Panc1 (cell line): Measurements from ENCODE around the gene ZACN. TPM values are rescaled to one million over a fixed set of nuclear protein-coding genes. Genes with fewer than 3 reads are reported as not detected.
A peak's percentile ranks its signal among the peaks of the same experiment; 100 is the strongest.

Experiments used
- ATAC-seq: fragments of 200-7000 bp; cut with Tn5 transposase; 2 replicates; pipeline ENCODE4 v1.9.1; 2020; ENCODE audit warnings: mild to moderate bottlenecking, moderate library complexity
- BruUV-seq: library from RNA; stranded (reverse); fragments of 400-500 nt; replicated peaks from 2 replicates; lab custom pipeline; 2021; lab: Mats Ljungman, UMichigan
- CTCF ChIA-PET: fragments of 300-600 bp; sonication (Branson Sonifier 250); formaldehyde crosslinking; loops from one replicate; lab custom pipeline; 2022; ENCODE audit warnings: antibody characterized with exemption; lab: Charles Lee
- POLR2A ChIA-PET: fragments of 300-600 bp; sonication (Branson Sonifier 250); formaldehyde crosslinking; loops from one replicate; lab custom pipeline; 2022; ENCODE audit warnings: antibody characterized with exemption; lab: Charles Lee
- DNase-seq: peaks from one replicate; pipeline ENCODE4 v3.0.0-alpha.2; 2010; ENCODE audit warnings: low read depth, low spot score
- H3K27ac ChIP-seq: 2 replicates; pipeline ENCODE4 v1.5.1; 2011; ENCODE audit warnings: mild to moderate bottlenecking, low read length, inconsistent platforms
- H3K27me3 ChIP-seq: fragments of 200-500 bp; sonication (Bioruptor generic); 2 replicates; pipeline ENCODE4 v1.6.0; 2014; ENCODE audit warnings: low read length, inconsistent platforms; ENCODE audit not compliant: control insufficient read depth, insufficient read depth
- H3K36me3 ChIP-seq: fragments of 200-500 bp; sonication (Bioruptor generic); 2 replicates; pipeline ENCODE4 v1.5.1; 2014; ENCODE audit warnings: inconsistent platforms, mild to moderate bottlenecking, low read length, moderate library complexity; ENCODE audit not compliant: control insufficient read depth, insufficient read depth
- H3K4me1 ChIP-seq: 2 replicates; pipeline ENCODE4 v1.5.1; 2011; ENCODE audit warnings: inconsistent platforms, mild to moderate bottlenecking, low read length, moderate library complexity; ENCODE audit not compliant: control insufficient read depth, insufficient read depth
- H3K4me3 ChIP-seq, 2 experiments: 2 replicates each; pipeline ENCODE4 v1.5.1; 2011 to 2012; ENCODE audit warnings: low read depth in 2 of 2, low read length in 2 of 2, mild to moderate bottlenecking in 2 of 2, inconsistent platforms in 1 of 2, moderate library complexity in 1 of 2
- H3K9me3 ChIP-seq: fragments of 200-500 bp; sonication (Bioruptor generic); 2 replicates; pipeline ENCODE4 v1.5.1; 2014; ENCODE audit warnings: low read depth, mild to moderate bottlenecking, inconsistent platforms, low read length, moderate library complexity; ENCODE audit not compliant: control insufficient read depth, insufficient read depth
- POLR2AphosphoS5 ChIP-seq: IDR thresholded peaks from 2 replicates; pipeline ENCODE4 v1.6.1; 2012; ENCODE audit warnings: mild to moderate bottlenecking, low read depth, low read length, moderate library complexity
- SIN3A ChIP-seq: IDR thresholded peaks from 2 replicates; pipeline ENCODE4 v1.6.1; 2012; ENCODE audit warnings: low read depth, mild to moderate bottlenecking, low read length, moderate library complexity, borderline replicate concordance; ENCODE audit not compliant: insufficient read depth
- TCF7L2 ChIP-seq: IDR thresholded peaks from 2 replicates; pipeline ENCODE4 v1.6.1; 2011; ENCODE audit warnings: mild to moderate bottlenecking, low read depth, low read length, inconsistent platforms
- in situ Hi-C: cut with HindIII; loops from 2 replicates; pipeline ENCODE4 v1.10.0; 2016; ENCODE audit warnings: low sequenced_read_pairs, low pct_unique_long_range_greater_than_20kb
- intact Hi-C: fragments of 100-400 bp; cut with micrococcal nuclease; formaldehyde crosslinking; loops from one replicate; pipeline ENCODE4 v1.10.0; 2022; ENCODE audit not compliant: unreplicated experiment
- total RNA-seq: library from RNA; stranded (reverse); gene quantifications from one replicate; pipeline ENCODE4 v1.2.1, GENCODE V29; 2021; ENCODE audit not compliant: unreplicated experiment
- TF ChIP-seq, protein P1 (sequence below), 2 experiments: IDR thresholded peaks; 2 replicates each; pipeline ENCODE4 v1.6.1; 2011 to 2012; ENCODE audit warnings: low read depth in 2 of 2, control low read depth in 1 of 2, low read length in 1 of 2, mild to moderate bottlenecking in 1 of 2, moderate library complexity in 1 of 2; ENCODE audit not compliant: insufficient read depth in 1 of 2
- TF ChIP-seq, protein P2 (sequence below): fragments of 450-650 bp; IDR thresholded peaks from 2 replicates; pipeline ENCODE4 v1.5.1; 2017; ENCODE audit warnings: mild to moderate bottlenecking

Gene ZACN
- total RNA-seq, 1 experiment from 2014 or later, result not detected

DNA sequence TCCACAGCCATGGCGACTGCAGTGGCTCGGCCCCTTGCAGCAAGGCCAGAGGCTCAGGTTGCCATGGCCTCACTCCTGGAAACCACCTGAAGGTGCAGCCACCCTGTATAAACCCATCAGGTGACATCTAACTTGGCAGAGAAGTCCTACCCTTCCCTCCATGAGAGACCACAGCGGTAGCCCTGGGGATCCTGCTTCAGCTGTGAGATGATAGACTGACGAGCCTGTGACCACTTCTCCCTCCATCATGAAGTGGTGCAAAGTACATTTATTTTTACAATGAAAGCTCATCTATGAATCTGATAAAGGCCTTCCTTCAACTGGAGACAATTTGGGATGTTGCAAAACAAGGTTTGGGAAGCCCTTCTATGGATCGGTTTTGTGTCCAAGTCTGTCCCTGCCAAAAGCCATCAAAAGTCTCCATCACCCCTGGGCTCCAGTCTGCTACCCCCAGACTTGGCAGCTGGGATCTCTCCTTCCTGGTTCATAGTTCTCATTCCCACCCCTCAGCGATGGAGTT lies 1.8 kb downstream of the ZACN start:
- in situ Hi-C loops, result no loop called here
- peaks cover 3% of the 10 kb centered on the region; the same call in 1 of the 2 replicates for H3K36me3 ChIP-seq
- no peak overlapping the region for H3K27ac ChIP-seq
- no peak overlapping the region for H3K4me3 ChIP-seq
- peaks cover 10% of the 10 kb centered on the region for H3K4me1 ChIP-seq
- no peaks in the 10 kb centered on the region for H3K27me3 ChIP-seq
- no peak for TF ChIP-seq TCF7L2
- peak; percentile 36; the same call in 1 of the 2 replicates for TF ChIP-seq POLR2AphosphoS5
- ATAC-seq, result no peak; the same call in none of the 2 replicates
- no peak for DNase-seq
- no TSS peak for BruUV-seq
- no peaks in the 10 kb centered on the region for H3K9me3 ChIP-seq
- intact Hi-C loops, result no loop called here
- ChIA-PET CTCF (no interaction called here), POLR2A (interaction anchor here (0.7 kb wide), 1 partner anchor 82 kb away, joined by 3 read pairs; no protein-coding TSS in a partner anchor)

DNA sequence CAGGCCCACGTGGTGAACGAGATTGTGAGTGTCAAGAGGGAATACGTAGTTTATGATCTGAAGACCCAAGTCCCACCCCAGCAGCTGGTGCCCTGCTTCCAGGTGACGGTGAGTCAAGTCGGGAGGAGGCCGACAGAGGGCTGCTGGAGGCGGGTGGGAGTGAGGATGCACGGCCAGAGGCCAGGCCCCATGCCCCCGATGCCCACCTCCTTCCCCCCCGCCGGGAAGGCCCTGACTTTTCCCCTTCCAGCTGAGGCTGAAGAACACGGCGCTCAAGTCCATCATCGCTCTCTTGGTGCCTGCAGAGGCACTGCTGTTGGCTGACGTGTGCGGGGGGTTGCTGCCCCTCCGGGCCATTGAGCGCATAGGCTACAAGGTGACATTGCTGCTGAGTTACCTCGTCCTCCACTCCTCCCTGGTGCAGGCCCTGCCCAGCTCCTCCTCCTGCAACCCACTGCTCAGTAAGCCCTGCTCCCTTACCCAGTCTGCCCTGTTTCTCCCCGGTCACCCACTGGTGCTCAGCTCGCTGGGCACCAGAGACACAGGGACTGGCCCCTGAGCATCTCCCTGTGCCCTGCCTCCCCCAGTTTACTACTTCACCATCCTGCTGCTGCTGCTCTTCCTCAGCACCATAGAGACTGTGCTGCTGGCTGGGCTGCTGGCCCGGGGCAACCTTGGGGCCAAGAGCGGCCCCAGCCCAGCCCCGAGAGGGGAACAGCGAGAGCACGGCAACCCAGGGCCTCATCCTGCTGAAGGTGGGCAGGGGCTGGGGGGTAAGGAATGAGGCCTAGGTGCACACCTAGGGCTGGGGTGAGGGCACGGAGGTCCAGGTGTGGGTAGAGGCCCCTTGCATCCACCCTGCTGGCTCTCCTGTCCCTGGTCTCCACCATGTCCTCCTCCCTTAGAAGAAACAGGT lies 2.6 kb downstream of the ZACN start:
- Histone ChIP-seq H3K27me3 (no peaks in the 10 kb centered on the region), H3K27ac (no peak overlapping the region), H3K9me3 (no peaks in the 10 kb centered on the region), H3K4me1 (peaks cover 10% of the 10 kb centered on the region), H3K36me3 (peaks cover 3% of the 10 kb centered on the region; the same call in 1 of the 2 replicates), H3K4me3 (no peak overlapping the region)
- ATAC-seq (peak; percentile 18), DNase-seq (no peak)
- intact Hi-C loops (no loop called here), in situ Hi-C loops (no loop called here)
- ChIA-PET POLR2A (interaction anchor here (0.6 kb wide), 1 partner anchor 35 kb away, joined by 12 read pairs; no protein-coding TSS in a partner anchor), CTCF (no interaction called here)
- TF ChIP-seq, protein P1, sequence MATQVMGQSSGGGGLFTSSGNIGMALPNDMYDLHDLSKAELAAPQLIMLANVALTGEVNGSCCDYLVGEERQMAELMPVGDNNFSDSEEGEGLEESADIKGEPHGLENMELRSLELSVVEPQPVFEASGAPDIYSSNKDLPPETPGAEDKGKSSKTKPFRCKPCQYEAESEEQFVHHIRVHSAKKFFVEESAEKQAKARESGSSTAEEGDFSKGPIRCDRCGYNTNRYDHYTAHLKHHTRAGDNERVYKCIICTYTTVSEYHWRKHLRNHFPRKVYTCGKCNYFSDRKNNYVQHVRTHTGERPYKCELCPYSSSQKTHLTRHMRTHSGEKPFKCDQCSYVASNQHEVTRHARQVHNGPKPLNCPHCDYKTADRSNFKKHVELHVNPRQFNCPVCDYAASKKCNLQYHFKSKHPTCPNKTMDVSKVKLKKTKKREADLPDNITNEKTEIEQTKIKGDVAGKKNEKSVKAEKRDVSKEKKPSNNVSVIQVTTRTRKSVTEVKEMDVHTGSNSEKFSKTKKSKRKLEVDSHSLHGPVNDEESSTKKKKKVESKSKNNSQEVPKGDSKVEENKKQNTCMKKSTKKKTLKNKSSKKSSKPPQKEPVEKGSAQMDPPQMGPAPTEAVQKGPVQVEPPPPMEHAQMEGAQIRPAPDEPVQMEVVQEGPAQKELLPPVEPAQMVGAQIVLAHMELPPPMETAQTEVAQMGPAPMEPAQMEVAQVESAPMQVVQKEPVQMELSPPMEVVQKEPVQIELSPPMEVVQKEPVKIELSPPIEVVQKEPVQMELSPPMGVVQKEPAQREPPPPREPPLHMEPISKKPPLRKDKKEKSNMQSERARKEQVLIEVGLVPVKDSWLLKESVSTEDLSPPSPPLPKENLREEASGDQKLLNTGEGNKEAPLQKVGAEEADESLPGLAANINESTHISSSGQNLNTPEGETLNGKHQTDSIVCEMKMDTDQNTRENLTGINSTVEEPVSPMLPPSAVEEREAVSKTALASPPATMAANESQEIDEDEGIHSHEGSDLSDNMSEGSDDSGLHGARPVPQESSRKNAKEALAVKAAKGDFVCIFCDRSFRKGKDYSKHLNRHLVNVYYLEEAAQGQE (IDR thresholded peaks at IDR 0.05; ENCODE audit: insufficient read depth in 1 of 2, low read depth in 2 of 2, low read length in 1 of 2), result no peak
- peak; percentile 13; the same call in 1 of the 2 replicates for TF ChIP-seq POLR2AphosphoS5
- 0 out of 2 replicates have a peak, but pooled peaks have one; percentile 35 for TF ChIP-seq SIN3A
- TF ChIP-seq, protein P2, sequence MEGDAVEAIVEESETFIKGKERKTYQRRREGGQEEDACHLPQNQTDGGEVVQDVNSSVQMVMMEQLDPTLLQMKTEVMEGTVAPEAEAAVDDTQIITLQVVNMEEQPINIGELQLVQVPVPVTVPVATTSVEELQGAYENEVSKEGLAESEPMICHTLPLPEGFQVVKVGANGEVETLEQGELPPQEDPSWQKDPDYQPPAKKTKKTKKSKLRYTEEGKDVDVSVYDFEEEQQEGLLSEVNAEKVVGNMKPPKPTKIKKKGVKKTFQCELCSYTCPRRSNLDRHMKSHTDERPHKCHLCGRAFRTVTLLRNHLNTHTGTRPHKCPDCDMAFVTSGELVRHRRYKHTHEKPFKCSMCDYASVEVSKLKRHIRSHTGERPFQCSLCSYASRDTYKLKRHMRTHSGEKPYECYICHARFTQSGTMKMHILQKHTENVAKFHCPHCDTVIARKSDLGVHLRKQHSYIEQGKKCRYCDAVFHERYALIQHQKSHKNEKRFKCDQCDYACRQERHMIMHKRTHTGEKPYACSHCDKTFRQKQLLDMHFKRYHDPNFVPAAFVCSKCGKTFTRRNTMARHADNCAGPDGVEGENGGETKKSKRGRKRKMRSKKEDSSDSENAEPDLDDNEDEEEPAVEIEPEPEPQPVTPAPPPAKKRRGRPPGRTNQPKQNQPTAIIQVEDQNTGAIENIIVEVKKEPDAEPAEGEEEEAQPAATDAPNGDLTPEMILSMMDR, result no peak
- BruUV-seq, result no TSS peak
